Gastrocnemius medialis (tissue), 4 donors: ENCODE data around the gene ANKRD40CL. TPM values are rescaled to one million over a fixed set of nuclear protein-coding genes. Genes with fewer than 3 reads are reported as not detected.

Experiments used
- ATAC-seq, 2 donors: fragments of 150-250 bp; one replicate each; pipeline ENCODE4 v1.9.1; 2016
- DNase-seq, 2 donors: peaks; one replicate each; pipeline ENCODE4 v3.0.0-alpha.2; 2019
- H3K27ac ChIP-seq, 4 donors: fragments of 200-600 bp; sonication (generic); 1 replicate in 1 of 4; 2 replicates in 3 of 4; pipeline ENCODE4 v1.5.1; 2016 to 2018; ENCODE audit warnings: mild to moderate bottlenecking in 2 of 4, moderate library complexity in 1 of 4
- H3K27me3 ChIP-seq, 3 donors: fragments of 200-600 bp; sonication (generic) in 2 of 3; 1 replicate in 1 of 3; 2 replicates in 2 of 3; pipeline versions ENCODE4 v1.5.1 to v1.6.0; 2016 to 2019; ENCODE audit warnings: mild to moderate bottlenecking in 1 of 3, moderate library complexity in 1 of 3
- H3K36me3 ChIP-seq, 2 donors: fragments of 200-600 bp; sonication (generic) in 1 of 2; one replicate each; pipeline ENCODE4 v1.5.1; 2017 to 2018
- H3K4me1 ChIP-seq, 2 donors: fragments of 200-600 bp; sonication (generic) in 1 of 2; one replicate each; pipeline ENCODE4 v1.5.1; 2016 to 2017; ENCODE audit warnings: mild to moderate bottlenecking in 2 of 2
- H3K4me3 ChIP-seq, 4 donors: fragments of 200-600 bp; sonication (generic) in 3 of 4; 1 replicate in 1 of 4; 2 replicates in 3 of 4; pipeline ENCODE4 v1.5.1; 2016 to 2019; ENCODE audit warnings: mild to moderate bottlenecking in 2 of 4
- H3K9me3 ChIP-seq, 3 donors: fragments of 200-600 bp; sonication (generic) in 2 of 3; 1 replicate in 1 of 3; 2 replicates in 2 of 3; pipeline ENCODE4 v1.5.1; 2016 to 2019
- POLR2A ChIP-seq, 2 donors: fragments of 450-650 bp; IDR thresholded peaks; one replicate each; pipeline ENCODE4 v1.6.1; 2017; ENCODE audit warnings: antibody characterized with exemption in 2 of 2, mild to moderate bottlenecking in 2 of 2, moderate library complexity in 2 of 2
- in situ Hi-C, 4 donors: fragments of 200-750 bp; cut with MboI; loops; one replicate each; pipeline versions ENCODE4 v1.15.0 to v1.8.0; 2017; ENCODE audit warnings: low sequenced_read_pairs in 4 of 4
- intact Hi-C: fragments of 100-400 bp; cut with DNase I; formaldehyde crosslinking; loops from one replicate; pipeline ENCODE4 v1.15.1; 2023; ENCODE audit warnings: low total_unique reads
- total RNA-seq, 4 donors: library from RNA; depleted of rRNA; stranded (reverse); fragments of >200 nt; gene quantifications; one replicate each; pipeline versions ENCODE4 v1.1.0 to v1.2.3, GENCODE V29; 2016
- TF ChIP-seq, protein P1 (sequence below), 5 experiments: fragments of 450-650 bp in 3 of 5; fragments of 200-600 bp in 2 of 5; sonication (generic) in 2 of 5; IDR thresholded peaks in 4 of 5; conservative IDR thresholded peaks in 1 of 5; 1 replicate in 4 of 5; 2 replicates in 1 of 5; pipeline ENCODE4 v1.5.1; 2016 to 2019; ENCODE audit warnings: antibody characterized with exemption in 5 of 5, mild to moderate bottlenecking in 3 of 5, moderate library complexity in 3 of 5

ANKRD40CL gene
- total RNA-seq, 4 donors from 2014 or later: not detected

DNA sequence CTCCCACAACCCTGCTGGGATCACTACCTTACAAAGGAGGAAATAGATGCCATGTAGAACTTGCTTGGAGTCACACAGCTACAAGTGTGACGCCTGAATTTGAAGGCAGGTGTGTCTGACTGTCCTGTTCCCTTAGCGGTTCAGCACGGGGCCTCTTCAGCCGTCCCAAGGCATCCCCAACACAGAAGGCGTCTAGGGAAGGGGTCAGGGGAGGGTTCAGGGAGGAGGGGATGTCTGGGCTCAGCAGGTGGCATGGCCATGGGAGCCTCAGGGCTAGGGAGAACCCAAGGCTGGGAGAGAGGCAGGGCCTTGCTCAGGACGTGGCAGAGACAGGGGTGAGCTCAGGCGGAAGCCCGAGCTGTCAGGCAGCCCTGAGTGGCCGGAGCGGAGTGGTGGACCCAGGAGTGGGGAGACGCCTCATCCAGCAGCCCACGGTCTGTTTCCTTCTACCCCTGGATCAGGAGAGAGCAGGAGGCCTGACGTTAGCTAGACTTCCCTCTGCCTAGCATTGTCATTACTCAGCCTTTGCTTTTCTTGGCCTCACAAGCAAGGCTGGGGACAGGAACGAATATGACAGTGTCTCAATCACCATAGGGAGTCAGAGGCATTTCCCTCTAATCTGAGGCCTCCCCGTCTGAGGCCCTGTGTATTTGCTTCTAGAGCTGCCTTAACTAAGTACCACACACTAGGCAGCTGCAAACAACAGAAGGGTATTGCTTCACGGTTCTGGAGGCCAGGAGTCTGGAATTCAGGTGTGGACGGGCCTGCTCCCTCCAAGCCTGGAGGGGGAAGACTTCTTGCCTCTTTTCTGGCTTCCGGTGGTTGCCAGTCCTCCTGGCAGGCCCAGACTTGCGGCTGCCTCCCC lies 31.3 kb upstream of the ANKRD40CL start:
- Histone ChIP-seq H3K4me1 (peaks cover 0 to 3% of the 10 kb centered on the region in 2 donors), H3K36me3 (no peaks in the 10 kb centered on the region), H3K27me3 (no peaks in the 10 kb centered on the region), H3K27ac (no peak overlapping the region), H3K4me3 (no peak overlapping the region), H3K9me3 (no peaks in the 10 kb centered on the region)
- DNase-seq (no peak), ATAC-seq (no peak)
- intact Hi-C loops (no loop called here), in situ Hi-C loops (no loop called here)
- TF ChIP-seq, protein P1, sequence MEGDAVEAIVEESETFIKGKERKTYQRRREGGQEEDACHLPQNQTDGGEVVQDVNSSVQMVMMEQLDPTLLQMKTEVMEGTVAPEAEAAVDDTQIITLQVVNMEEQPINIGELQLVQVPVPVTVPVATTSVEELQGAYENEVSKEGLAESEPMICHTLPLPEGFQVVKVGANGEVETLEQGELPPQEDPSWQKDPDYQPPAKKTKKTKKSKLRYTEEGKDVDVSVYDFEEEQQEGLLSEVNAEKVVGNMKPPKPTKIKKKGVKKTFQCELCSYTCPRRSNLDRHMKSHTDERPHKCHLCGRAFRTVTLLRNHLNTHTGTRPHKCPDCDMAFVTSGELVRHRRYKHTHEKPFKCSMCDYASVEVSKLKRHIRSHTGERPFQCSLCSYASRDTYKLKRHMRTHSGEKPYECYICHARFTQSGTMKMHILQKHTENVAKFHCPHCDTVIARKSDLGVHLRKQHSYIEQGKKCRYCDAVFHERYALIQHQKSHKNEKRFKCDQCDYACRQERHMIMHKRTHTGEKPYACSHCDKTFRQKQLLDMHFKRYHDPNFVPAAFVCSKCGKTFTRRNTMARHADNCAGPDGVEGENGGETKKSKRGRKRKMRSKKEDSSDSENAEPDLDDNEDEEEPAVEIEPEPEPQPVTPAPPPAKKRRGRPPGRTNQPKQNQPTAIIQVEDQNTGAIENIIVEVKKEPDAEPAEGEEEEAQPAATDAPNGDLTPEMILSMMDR (IDR thresholded peaks at IDR 0.05 in 4 of 5, conservative IDR thresholded peaks at IDR 0.05 in 1 of 5): no peak
- TF ChIP-seq POLR2A (IDR thresholded peaks at IDR 0.05): no peak

DNA sequence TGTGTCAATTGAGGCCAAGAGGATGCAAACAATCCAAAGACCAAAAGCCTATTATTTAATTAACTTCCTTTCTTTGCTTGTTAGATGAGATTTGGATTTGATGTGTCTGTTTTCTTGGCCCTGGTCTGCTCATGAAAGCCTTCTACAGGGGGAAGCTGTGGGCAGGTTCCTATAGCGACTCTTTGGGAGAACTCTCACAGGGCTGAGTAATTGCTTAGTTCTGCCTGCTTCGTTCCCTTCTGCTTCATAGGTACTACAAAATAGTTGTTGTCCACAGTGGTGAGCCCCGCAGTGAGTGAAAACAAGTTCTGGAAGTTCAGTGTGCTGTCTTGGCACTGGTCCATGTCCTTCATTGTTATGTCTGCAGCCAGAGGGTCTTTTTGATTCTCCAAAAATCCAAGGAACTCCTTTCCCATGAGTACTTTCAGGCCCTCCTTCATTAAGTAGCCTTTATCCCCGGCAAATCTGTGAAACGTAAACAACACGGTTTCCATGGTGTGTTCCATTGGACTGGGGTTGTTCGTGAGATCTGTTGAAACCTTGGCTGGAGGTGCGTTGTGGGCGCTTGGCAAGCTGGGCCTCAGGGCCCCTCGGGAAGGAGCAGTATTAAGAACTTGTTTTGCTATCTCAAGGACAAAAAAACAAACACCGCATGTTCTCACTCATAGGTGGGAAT lies 30.0 kb upstream of the ANKRD40CL start:
- in situ Hi-C loops (no loop called here), intact Hi-C loops (no loop called here)
- no peaks in the 10 kb centered on the region for H3K36me3 ChIP-seq
- peaks cover 0 to 3% of the 10 kb centered on the region in 2 donors for H3K4me1 ChIP-seq
- no peak for DNase-seq
- H3K27ac ChIP-seq: no peak overlapping the region
- no peak for ATAC-seq
- H3K27me3 ChIP-seq: no peaks in the 10 kb centered on the region
- TF ChIP-seq POLR2A (IDR thresholded peaks at IDR 0.05): no peak
- TF ChIP-seq, protein P1 (IDR thresholded peaks at IDR 0.05 in 4 of 5, conservative IDR thresholded peaks at IDR 0.05 in 1 of 5): no peak
- H3K9me3 ChIP-seq: no peaks in the 10 kb centered on the region
- no peak overlapping the region for H3K4me3 ChIP-seq

DNA sequence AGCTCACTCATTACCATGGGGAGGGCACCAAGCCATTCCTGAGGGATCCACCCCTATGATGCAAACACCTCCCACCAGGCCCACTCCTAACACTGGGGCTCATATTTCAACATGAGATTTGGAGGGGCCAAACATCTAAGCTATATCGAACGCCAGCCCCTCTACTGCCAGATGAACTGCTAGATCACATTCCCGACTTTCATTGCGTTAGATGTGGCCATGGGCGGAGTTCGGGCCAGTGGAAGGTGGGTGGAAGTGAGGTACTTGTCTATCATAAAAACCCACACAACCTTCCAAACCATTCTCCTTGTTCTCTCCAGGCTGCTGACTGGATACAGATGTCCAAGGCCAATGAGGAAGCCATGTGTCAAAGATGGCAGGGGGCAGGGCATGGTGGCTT lies 27.0 kb upstream of the ANKRD40CL start:
- ATAC-seq: no peak
- intact Hi-C loops: no loop called here
- no peak for TF ChIP-seq POLR2A (IDR thresholded peaks at IDR 0.05)
- TF ChIP-seq, protein P1 (IDR thresholded peaks at IDR 0.05 in 4 of 5, conservative IDR thresholded peaks at IDR 0.05 in 1 of 5): no peak
- Histone ChIP-seq H3K4me1 (peaks cover 0 to 3% of the 10 kb centered on the region in 2 donors), H3K27ac (no peak overlapping the region), H3K27me3 (no peaks in the 10 kb centered on the region), H3K4me3 (no peak overlapping the region), H3K36me3 (no peaks in the 10 kb centered on the region), H3K9me3 (no peaks in the 10 kb centered on the region)
- no peak for DNase-seq
- in situ Hi-C loops: no loop called here

DNA sequence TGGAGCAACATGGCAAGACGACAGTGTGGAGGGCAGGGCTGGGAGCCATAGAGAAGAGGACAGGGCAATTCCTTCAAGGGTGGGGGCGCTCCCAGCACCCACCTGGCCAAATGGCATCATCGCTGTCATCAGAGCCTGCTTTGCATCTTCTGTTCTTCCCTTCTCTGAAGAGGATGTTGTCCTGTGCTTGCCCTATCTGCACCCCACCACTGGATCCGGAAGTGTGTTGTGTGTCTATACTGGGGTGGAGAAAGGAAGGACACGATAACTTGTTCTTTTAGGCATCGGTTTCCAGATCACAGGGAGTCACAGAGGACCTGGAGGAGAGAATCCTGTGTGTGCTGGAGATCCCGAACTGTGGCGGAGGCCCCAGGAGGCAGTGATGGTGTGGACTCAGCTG lies 25.7 kb upstream of the ANKRD40CL start:
- no peaks in the 10 kb centered on the region for H3K27me3 ChIP-seq
- no peaks in the 10 kb centered on the region for H3K36me3 ChIP-seq
- intact Hi-C loops: no loop called here
- no peak overlapping the region for H3K27ac ChIP-seq
- in situ Hi-C loops: no loop called here
- ATAC-seq: no peak
- H3K4me3 ChIP-seq: no peak overlapping the region
- H3K4me1 ChIP-seq: peaks cover 0 to 3% of the 10 kb centered on the region in 2 donors
- no peaks in the 10 kb centered on the region for H3K9me3 ChIP-seq
- no peak for DNase-seq
- TF ChIP-seq, protein P1 (IDR thresholded peaks at IDR 0.05 in 4 of 5, conservative IDR thresholded peaks at IDR 0.05 in 1 of 5): no peak
- no peak for TF ChIP-seq POLR2A (IDR thresholded peaks at IDR 0.05)
